ENCODE results near the gene MARK1. TPM values are rescaled to one million over a fixed set of nuclear protein-coding genes. Genes with fewer than 3 reads are reported as not detected.

The MARK1 gene
- total RNA-seq, 4 donors from 2014 or later = 13.0 to 32.9 (median 21.1) TPM

- no peak for ATAC-seq
- Histone ChIP-seq H3K27ac (no peak overlapping the region), H3K27me3 (no peaks in the 10 kb centered on the region), H3K36me3 (peaks cover 0 to 76% of the 10 kb centered on the region in 2 donors), H3K4me3 (no peak overlapping the region), H3K9me3 (no peaks in the 10 kb centered on the region), H3K4me1 (no peaks in the 10 kb centered on the region)
- TF ChIP-seq POLR2AphosphoS5 (IDR thresholded peaks at IDR 0.05) (no peak), POLR2A (IDR thresholded peaks at IDR 0.05) (no peak), CTCF (IDR thresholded peaks at IDR 0.05) (no peak)
These were observed 128.2 kb downstream of the MARK1 start for GRCh38 chr1:220655961-220656740.

GRCh38 chr1:220666349-220666748, 138.4 kb downstream of the MARK1 start:
- no peaks in the 10 kb centered on the region for H3K4me1 ChIP-seq
- no peak overlapping the region for H3K4me3 ChIP-seq
- WGBS, 2 donors (ENCODE audit: low coverage in 1 of 2) = 80 to 88% methylated on average over 1 to 3 of the region's 3 CpGs
- H3K36me3 ChIP-seq = peaks cover 0 to 18% of the 10 kb centered on the region in 2 donors
- TF ChIP-seq CTCF (IDR thresholded peaks at IDR 0.05) (no peak), EP300 (IDR thresholded peaks at IDR 0.05) (no peak), POLR2A (IDR thresholded peaks at IDR 0.05) (no peak), POLR2AphosphoS5 (IDR thresholded peaks at IDR 0.05) (no peak)
- peaks cover 0 to 13% (median 0%) of the 10 kb centered on the region in 3 donors for H3K9me3 ChIP-seq
- H3K27ac ChIP-seq = no peak overlapping the region
- H3K27me3 ChIP-seq = no peaks in the 10 kb centered on the region
- no peak for ATAC-seq

GRCh38 chr1:220669005-220669404, 141.1 kb downstream of the MARK1 start:
- Histone ChIP-seq H3K4me1 (no peaks in the 10 kb centered on the region), H3K27ac (no peak overlapping the region), H3K9me3 (peaks cover 0 to 13% (median 0%) of the 10 kb centered on the region in 3 donors), H3K27me3 (no peaks in the 10 kb centered on the region), H3K4me3 (no peak overlapping the region), H3K36me3 (no peaks in the 10 kb centered on the region)
- no peak for TF ChIP-seq EP300 (IDR thresholded peaks at IDR 0.05)
- no peak for TF ChIP-seq POLR2AphosphoS5 (IDR thresholded peaks at IDR 0.05)
- no peak for TF ChIP-seq POLR2A (IDR thresholded peaks at IDR 0.05)
- no peak for TF ChIP-seq CTCF (IDR thresholded peaks at IDR 0.05)
- 80 to 83% methylated on average over 1 of the region's 1 CpG for WGBS, 2 donors (ENCODE audit: low coverage in 1 of 2)
- no peak for ATAC-seq

- ATAC-seq = no peak
- Histone ChIP-seq H3K36me3 (no peaks in the 10 kb centered on the region), H3K4me3 (no peak overlapping the region), H3K9me3 (peaks cover 0 to 13% (median 0%) of the 10 kb centered on the region in 3 donors), H3K4me1 (no peaks in the 10 kb centered on the region), H3K27me3 (no peaks in the 10 kb centered on the region), H3K27ac (no peak overlapping the region)
- TF ChIP-seq POLR2AphosphoS5 (IDR thresholded peaks at IDR 0.05) (no peak), EP300 (IDR thresholded peaks at IDR 0.05) (no peak), POLR2A (IDR thresholded peaks at IDR 0.05) (no peak), CTCF (IDR thresholded peaks at IDR 0.05) (no peak)
These were observed 142.4 kb downstream of the MARK1 start for GRCh38 chr1:220670365-220670764.

- H3K27ac ChIP-seq = no peak overlapping the region
- H3K27me3 ChIP-seq = no peaks in the 10 kb centered on the region
- no peaks in the 10 kb centered on the region for H3K36me3 ChIP-seq
- no peak overlapping the region for H3K4me3 ChIP-seq
- no peaks in the 10 kb centered on the region for H3K4me1 ChIP-seq
- ATAC-seq = no peak
- peaks cover 0 to 13% (median 0%) of the 10 kb centered on the region in 3 donors for H3K9me3 ChIP-seq
- TF ChIP-seq CTCF (IDR thresholded peaks at IDR 0.05) (no peak), EP300 (IDR thresholded peaks at IDR 0.05) (no peak), POLR2AphosphoS5 (IDR thresholded peaks at IDR 0.05) (no peak), POLR2A (IDR thresholded peaks at IDR 0.05) (no peak)
- WGBS, 2 donors (ENCODE audit: low coverage in 1 of 2) = 100% methylated on average over 1 of the region's 1 CpG
These were observed 146.0 kb downstream of the MARK1 start for GRCh38 chr1:220673921-220674320.
